Left renal pelvis (tissue), 4 donors: ENCODE measurements around the gene DOP1B. TPM values are rescaled to one million over a fixed set of nuclear protein-coding genes. Genes with fewer than 3 reads are reported as not detected.
A peak's percentile ranks its signal among the peaks of the same experiment; 100 is the strongest.
"Not testable (repeated sequence)": the region's sequence is repeated elsewhere in the genome, so short reads cannot be mapped to it uniquely, and the experiment has no call there.

Experiments
- DNase-seq, 4 donors: peaks; one replicate each; pipeline ENCODE4 v3.0.0-alpha.2; 2013; ENCODE audit warnings: low read depth in 4 of 4, low spot score in 3 of 4
- polyA plus RNA-seq, 4 donors: library from polyadenylated mRNA; unstranded; fragments of 120-200 nt; gene quantifications; one replicate each; pipeline ENCODE4 v1.2.1, GENCODE V29; 2013; ENCODE audit not compliant: insufficient read length in 4 of 4

DOP1B gene
- polyA plus RNA-seq, 4 donors: 4.8 to 8.2 (median 6.1) TPM

- DNase-seq: no peak
Measured at GRCh38 chr21:36132696-36133095, 23.9 kb upstream of the DOP1B start.

- DNase-seq: no peak
Measured at GRCh38 chr21:36134803-36135390, 21.7 kb upstream of the DOP1B start, which contains the start of gene CBR3. TSS of gene CBR3 (plus strand) at chr21:36135079. CDS start at chr21:36135193, 114 bp downstream.

- no peak for DNase-seq
Measured at GRCh38 chr21:36135391-36136102, 21.1 kb upstream of the DOP1B start.

GRCh38 chr21:36139791-36140190 lies 16.8 kb upstream of the DOP1B start:
- not testable (repeated sequence) for DNase-seq

GRCh38 chr21:36141513-36141925 lies 15.1 kb upstream of the DOP1B start:
- DNase-seq: peak in 1 of 4 donors; percentile 73

- not testable (repeated sequence) for DNase-seq
Measured at GRCh38 chr21:36144233-36144632, 12.4 kb upstream of the DOP1B start.

GRCh38 chr21:36145259-36145658 lies 11.4 kb upstream of the DOP1B start:
- DNase-seq: no peak

- DNase-seq: no peak
Measured at GRCh38 chr21:36147911-36148310, 8.7 kb upstream of the DOP1B start.

- DNase-seq: no peak
Measured at GRCh38 chr21:36148886-36149285, 7.7 kb upstream of the DOP1B start.

GRCh38 chr21:36149788-36150711 lies 6.6 kb upstream of the DOP1B start:
- no peak for DNase-seq

- DNase-seq: no peak
Measured at GRCh38 chr21:36155603-36156338, 853 bp upstream of the DOP1B start.

GRCh38 chr21:36156339-36156814 lies 247 bp upstream of the DOP1B start:
- peak; percentile 89 to 98 (median 96) for DNase-seq

GRCh38 chr21:36159356-36159921 lies 2.8 kb downstream of the DOP1B start:
- no peak for DNase-seq

- no peak for DNase-seq
Measured at GRCh38 chr21:36160850-36161178, 4.2 kb downstream of the DOP1B start.

- no peak for DNase-seq
Measured at GRCh38 chr21:36162631-36163030, 6.0 kb downstream of the DOP1B start.

GRCh38 chr21:36163750-36164741 lies 7.4 kb downstream of the DOP1B start:
- DNase-seq: no peak

- DNase-seq: no peak
Measured at GRCh38 chr21:36165356-36165755, 8.7 kb downstream of the DOP1B start.

GRCh38 chr21:36166705-36167104 lies 10.1 kb downstream of the DOP1B start:
- DNase-seq: no peak

GRCh38 chr21:36167541-36167940 lies 10.9 kb downstream of the DOP1B start:
- no peak for DNase-seq
